Measurements from ENCODE around the gene PRKN.

Gene PRKN

GRCh38 chr6:161919691-161920090 lies 807.9 kb downstream of the PRKN start:
- no peak for DNase-seq (ENCODE audit: low spot score)
- in situ Hi-C loops (cut with MboI; ENCODE audit: low pct_unique_long_range_greater_than_20kb, low sequenced_read_pairs, unreplicated experiment): no loop called here
- TF ChIP-seq CTCF (IDR thresholded peaks at IDR 0.05; ENCODE audit: extremely low read depth, insufficient read depth, missing control alignments): no peak

GRCh38 chr6:161918628-161919205 lies 808.8 kb downstream of the PRKN start:
- TF ChIP-seq CTCF (IDR thresholded peaks at IDR 0.05; ENCODE audit: extremely low read depth, insufficient read depth, missing control alignments): no peak
- in situ Hi-C loops (cut with MboI; ENCODE audit: low pct_unique_long_range_greater_than_20kb, low sequenced_read_pairs, unreplicated experiment): no loop called here

DNA sequence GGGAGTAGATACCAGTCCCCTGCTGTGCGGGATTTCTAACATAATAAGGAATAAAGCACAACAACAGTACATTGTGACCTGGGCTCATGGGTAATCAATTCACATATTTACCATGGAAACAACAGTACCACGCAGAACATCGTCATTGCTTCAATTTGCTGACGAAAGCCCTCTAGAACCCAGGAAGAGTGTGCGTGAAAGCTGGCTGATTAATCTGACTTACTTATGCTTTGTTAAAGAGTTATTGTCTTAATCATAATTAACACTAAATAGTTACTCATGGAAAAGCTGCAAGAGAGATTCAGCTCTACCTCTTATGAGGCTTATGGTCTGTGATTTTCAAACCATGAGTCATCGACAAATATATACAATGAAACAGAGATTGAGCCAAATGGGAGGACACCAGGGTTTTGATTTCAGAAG lies 809.4 kb downstream of the PRKN start:
- no peak for TF ChIP-seq CTCF (IDR thresholded peaks at IDR 0.05; ENCODE audit: extremely low read depth, insufficient read depth, missing control alignments)
- no peak for DNase-seq (ENCODE audit: low spot score)
- in situ Hi-C loops (cut with MboI; ENCODE audit: low pct_unique_long_range_greater_than_20kb, low sequenced_read_pairs, unreplicated experiment): no loop called here

More at GRCh38 chr6:161918628-161919205, 808.8 kb downstream of the PRKN start:
- no peak for DNase-seq (ENCODE audit: low spot score)

DNA sequence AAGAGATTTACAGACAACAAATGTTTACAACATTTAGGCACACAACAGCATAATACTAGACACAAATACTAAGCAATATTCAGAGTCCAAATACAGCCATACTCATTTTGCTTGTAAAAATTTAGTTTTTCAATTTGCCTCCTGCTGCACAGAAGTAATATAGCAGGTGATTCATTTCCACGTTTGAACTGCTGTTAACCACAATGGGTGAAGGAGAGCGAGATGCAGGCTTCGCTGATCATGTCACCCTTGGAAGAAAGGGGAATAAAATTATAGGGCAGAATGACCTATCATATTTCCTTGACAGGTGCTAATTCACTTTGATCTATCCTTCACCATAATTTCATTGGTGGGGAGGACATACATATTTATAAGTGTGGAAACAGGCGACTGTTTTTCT lies 809.9 kb downstream of the PRKN start:
- in situ Hi-C loops (cut with MboI; ENCODE audit: low pct_unique_long_range_greater_than_20kb, low sequenced_read_pairs, unreplicated experiment): no loop called here
- DNase-seq (ENCODE audit: low spot score): no peak
- TF ChIP-seq CTCF (IDR thresholded peaks at IDR 0.05; ENCODE audit: extremely low read depth, insufficient read depth, missing control alignments): no peak

GRCh38 chr6:161915456-161915964 lies 812.1 kb downstream of the PRKN start:
- no peak for TF ChIP-seq CTCF (IDR thresholded peaks at IDR 0.05; ENCODE audit: extremely low read depth, insufficient read depth, missing control alignments)
- no peak for DNase-seq (ENCODE audit: low spot score)
- in situ Hi-C loops (cut with MboI; ENCODE audit: low pct_unique_long_range_greater_than_20kb, low sequenced_read_pairs, unreplicated experiment): no loop called here

DNA sequence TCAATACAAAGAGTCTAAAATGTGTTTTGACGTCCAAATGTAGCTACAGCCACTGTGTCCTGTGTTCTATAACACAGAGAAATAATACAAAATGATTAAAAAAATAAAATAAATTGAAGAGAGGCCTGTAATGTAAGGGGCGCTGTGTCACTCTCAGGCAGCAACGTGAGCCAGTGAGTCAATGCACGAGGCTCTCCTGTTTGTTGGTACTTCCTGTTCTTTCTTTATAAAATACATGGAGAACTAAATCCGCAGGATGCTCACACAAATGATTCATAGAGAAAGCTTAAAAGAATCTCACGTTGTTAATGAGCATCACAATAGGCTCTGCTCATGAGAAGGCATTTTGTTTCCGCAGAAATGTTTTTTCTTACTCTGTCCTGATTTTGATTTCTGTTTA lies 818.7 kb downstream of the PRKN start:
- no peak for TF ChIP-seq CTCF (IDR thresholded peaks at IDR 0.05; ENCODE audit: extremely low read depth, insufficient read depth, missing control alignments)
- in situ Hi-C loops (cut with MboI; ENCODE audit: low pct_unique_long_range_greater_than_20kb, low sequenced_read_pairs, unreplicated experiment): no loop called here
- DNase-seq (ENCODE audit: low spot score): no peak
